DND-41 (cell line): ENCODE results near the gene UNC5CL.

Source experiments
- EZH2 ChIP-seq: IDR thresholded peaks from 3 replicates; pipeline ENCODE4 v1.6.1; 2012; ENCODE audit warnings: borderline replicate concordance, low read depth, mild to moderate bottlenecking, moderate library complexity, low read length, inconsistent platforms; ENCODE audit not compliant: severe bottlenecking
- TF ChIP-seq, protein P1 (sequence below): IDR thresholded peaks from 2 replicates; pipeline ENCODE4 v1.5.1; 2012; ENCODE audit warnings: borderline replicate concordance, low read length, moderate library complexity, mild to moderate bottlenecking; ENCODE audit not compliant: poor library complexity, severe bottlenecking; ENCODE audit errors: extremely low read depth

DNA sequence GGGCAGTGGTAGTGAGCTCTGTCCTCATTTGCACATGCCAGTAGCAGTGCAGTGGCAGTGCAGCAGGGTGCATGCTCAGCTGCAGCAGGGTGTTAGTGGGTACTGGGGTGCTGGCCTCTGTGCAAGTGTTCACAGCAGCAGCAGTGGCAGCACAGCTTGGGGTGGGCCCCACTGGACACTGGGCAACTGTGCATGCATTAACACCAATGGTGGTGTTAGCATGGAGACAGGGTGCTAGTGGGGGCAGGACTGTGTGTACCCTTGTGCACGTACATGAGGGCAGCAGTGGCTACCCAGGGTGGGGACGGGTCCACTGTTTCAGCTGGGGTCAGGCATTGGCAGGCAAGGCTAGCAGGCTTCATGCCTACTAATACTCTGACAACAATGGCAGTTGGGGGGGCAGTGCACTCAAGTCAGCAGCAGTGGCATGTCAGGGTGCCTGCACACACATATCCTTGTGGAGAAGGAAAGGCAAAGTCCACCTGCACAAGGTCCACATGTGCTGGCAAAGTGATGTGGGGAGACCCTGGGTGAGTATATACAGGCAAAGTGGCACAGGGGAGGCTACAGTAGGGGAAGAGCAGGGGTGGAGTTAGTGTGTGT is 60.2 kb downstream of the UNC5CL start:
- TF ChIP-seq, protein P1, sequence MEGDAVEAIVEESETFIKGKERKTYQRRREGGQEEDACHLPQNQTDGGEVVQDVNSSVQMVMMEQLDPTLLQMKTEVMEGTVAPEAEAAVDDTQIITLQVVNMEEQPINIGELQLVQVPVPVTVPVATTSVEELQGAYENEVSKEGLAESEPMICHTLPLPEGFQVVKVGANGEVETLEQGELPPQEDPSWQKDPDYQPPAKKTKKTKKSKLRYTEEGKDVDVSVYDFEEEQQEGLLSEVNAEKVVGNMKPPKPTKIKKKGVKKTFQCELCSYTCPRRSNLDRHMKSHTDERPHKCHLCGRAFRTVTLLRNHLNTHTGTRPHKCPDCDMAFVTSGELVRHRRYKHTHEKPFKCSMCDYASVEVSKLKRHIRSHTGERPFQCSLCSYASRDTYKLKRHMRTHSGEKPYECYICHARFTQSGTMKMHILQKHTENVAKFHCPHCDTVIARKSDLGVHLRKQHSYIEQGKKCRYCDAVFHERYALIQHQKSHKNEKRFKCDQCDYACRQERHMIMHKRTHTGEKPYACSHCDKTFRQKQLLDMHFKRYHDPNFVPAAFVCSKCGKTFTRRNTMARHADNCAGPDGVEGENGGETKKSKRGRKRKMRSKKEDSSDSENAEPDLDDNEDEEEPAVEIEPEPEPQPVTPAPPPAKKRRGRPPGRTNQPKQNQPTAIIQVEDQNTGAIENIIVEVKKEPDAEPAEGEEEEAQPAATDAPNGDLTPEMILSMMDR, result no peak
- no peak for TF ChIP-seq EZH2
